HG03095 (cell line): ENCODE measurements around the gene CYBRD1.

Experiments used
- ATAC-seq: cut with Tn5 transposase; IDR thresholded peaks from one replicate; pipeline ENCODE4 v1.9.1; 2021; ENCODE audit warnings: moderate library complexity; ENCODE audit not compliant: unreplicated experiment

Gene CYBRD1

DNA sequence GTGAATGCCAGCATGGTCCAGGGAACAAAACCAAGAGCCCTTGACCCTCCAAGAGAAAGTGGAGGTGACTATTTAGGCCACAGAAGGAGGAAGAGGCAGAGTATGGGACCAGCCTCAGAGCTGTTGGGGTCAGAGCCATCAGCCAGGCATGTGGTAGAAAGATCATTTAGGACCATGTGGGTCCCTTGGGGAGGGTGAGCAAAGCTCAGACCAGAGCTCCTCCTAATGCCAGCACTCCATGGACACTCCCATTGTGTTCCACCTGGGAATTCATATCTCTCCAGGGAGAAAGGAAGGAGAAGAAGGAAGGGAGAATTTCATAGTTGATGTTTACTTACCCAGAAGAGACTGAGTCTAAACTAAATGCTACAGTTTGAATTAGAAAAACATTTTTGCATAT lies 73.2 kb downstream of the CYBRD1 start:
- no peak for ATAC-seq

DNA sequence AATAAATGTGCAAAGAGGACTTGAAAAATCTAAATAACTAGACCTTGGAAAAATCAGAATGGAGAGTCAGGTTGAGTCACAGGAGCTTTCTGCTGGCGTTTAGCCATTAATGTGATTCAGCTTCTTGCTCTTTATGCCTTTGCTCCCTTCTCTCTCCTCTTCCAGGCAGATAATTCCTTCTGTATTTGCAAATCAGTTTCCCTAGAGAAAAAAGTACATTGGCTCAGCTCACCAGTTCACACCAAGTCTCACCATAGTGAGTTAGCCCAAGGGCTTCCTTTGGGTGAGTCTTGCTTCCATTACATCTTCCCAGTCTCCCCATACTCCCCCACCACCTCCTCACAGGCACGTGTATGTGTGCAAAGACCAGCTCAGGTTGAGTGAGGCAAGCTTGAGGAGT lies 73.6 kb downstream of the CYBRD1 start:
- no peak for ATAC-seq

DNA sequence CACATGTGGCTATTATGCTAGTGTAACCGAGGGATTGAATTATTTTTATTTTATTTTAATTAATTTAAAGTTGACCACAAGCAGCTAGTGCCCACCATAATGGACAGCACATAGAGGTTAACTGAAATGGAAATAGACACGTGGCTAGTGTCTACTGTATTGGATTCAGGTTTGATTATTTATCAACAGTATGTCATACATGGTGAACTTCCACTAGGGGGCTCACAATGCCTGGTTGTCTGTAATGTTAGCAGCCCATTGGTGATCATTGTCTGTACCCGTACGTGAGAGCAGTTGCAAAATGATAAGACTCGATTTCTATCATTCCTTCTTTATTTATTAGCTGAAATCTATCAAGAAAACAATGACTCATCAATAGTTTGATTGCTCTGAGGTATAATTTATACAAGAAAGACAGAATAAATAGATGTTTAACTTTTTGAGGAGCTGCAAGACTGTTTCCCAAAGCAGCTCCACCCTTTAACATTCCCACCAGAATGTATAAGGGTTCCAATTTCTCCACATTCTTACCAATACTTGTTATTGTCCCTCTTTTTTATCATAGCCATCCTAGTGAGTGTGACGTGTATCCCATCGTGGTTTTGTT lies 76.5 kb downstream of the CYBRD1 start:
- ATAC-seq = no peak

DNA sequence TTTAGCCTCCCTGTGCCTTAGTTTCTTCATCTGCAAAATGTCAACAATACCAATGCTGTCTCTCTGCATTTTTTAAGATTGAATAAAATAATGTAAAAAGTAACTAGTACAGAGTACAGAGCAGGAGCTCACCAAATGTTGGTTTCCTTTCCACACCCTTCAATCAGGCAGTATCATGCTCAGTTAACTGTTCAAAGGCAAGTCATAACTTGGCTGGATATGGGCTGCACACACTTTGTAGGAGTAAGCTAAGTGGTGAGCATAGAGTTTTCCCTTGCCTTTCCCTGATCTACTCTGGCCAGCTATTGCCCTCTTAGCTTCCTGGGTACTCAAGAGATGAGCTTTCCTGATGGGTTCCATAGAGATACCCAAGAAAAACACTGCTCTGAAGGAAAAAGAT lies 77.9 kb downstream of the CYBRD1 start:
- ATAC-seq = no peak

DNA sequence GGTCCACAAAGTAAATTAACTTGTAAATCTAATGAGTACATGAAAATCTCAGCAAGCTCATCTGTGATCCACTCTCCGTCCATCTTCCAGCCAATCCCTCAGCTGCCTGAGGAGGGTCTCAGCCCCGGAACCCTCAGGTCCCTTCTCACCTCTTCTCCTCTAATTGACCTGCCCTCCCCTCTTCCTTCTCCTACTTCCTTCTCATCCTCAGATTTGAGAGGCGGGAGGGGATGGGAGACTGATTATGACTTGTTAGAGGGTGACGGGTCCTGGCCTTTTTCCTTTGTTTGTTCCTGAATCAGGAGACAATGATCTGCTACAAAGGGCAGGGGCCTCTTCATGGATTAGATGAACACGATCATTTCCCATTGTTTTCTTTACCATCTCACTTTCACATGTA lies 80.1 kb downstream of the CYBRD1 start:
- ATAC-seq = no peak
